ENCODE data around the gene FAM110A.

Gene FAM110A

GRCh38 chr20:813390-813789 is 20.1 kb upstream of the FAM110A start:
- no peak overlapping the region for H3K4me2 ChIP-seq (ENCODE audit: low read depth, low read length, poor library complexity, severe bottlenecking)
- no peaks in the 10 kb centered on the region for H3K9me3 ChIP-seq (ENCODE audit: insufficient read depth, low read depth, low read length)
- no peaks in the 10 kb centered on the region for H3K9me2 ChIP-seq (replicated peaks; ENCODE audit: low read depth, low read length)
- no peaks in the 10 kb centered on the region for H3K79me2 ChIP-seq (ENCODE audit: insufficient read depth, low read length)
- no peaks in the 10 kb centered on the region for H3K36me3 ChIP-seq (ENCODE audit: insufficient read depth, low read length)
- no peak overlapping the region for H3K9ac ChIP-seq (ENCODE audit: low read depth, low read length, poor library complexity, severe bottlenecking)
- no peaks in the 10 kb centered on the region for H3F3A ChIP-seq (ENCODE audit: low read depth)
- H3K4me3 ChIP-seq (ENCODE audit: low read length, poor library complexity, severe bottlenecking), result no peak overlapping the region
- no peak for TF ChIP-seq CTCF (conservative IDR thresholded peaks at IDR 0.05; ENCODE audit: low read length)
- TF ChIP-seq EZH2phosphoT487 (IDR thresholded peaks at IDR 0.05; ENCODE audit: borderline replicate concordance), result no peak
- no peaks in the 10 kb centered on the region for H4K20me1 ChIP-seq (ENCODE audit: insufficient read depth, low read length, poor library complexity, severe bottlenecking)
- no peaks in the 10 kb centered on the region for H3K27me3 ChIP-seq (ENCODE audit: insufficient read depth, low read length, poor library complexity, severe bottlenecking)
- no peak overlapping the region for H2AFZ ChIP-seq (ENCODE audit: low read length)
- H3K4me1 ChIP-seq (ENCODE audit: insufficient read depth, low read length, poor library complexity, severe bottlenecking), result no peaks in the 10 kb centered on the region

GRCh38 chr20:815226-815625 is 18.3 kb upstream of the FAM110A start:
- Histone ChIP-seq H2AFZ (ENCODE audit: low read length) (no peak overlapping the region), H3K4me1 (ENCODE audit: insufficient read depth, low read length, poor library complexity, severe bottlenecking) (no peaks in the 10 kb centered on the region), H3K4me3 (ENCODE audit: low read length, poor library complexity, severe bottlenecking) (no peak overlapping the region), H3F3A (ENCODE audit: low read depth) (no peaks in the 10 kb centered on the region), H3K9ac (ENCODE audit: low read depth, low read length, poor library complexity, severe bottlenecking) (no peak overlapping the region), H3K9me3 (ENCODE audit: insufficient read depth, low read depth, low read length) (no peaks in the 10 kb centered on the region), H4K20me1 (ENCODE audit: insufficient read depth, low read length, poor library complexity, severe bottlenecking) (no peaks in the 10 kb centered on the region), H3K4me2 (ENCODE audit: low read depth, low read length, poor library complexity, severe bottlenecking) (no peak overlapping the region), H3K79me2 (ENCODE audit: insufficient read depth, low read length) (no peaks in the 10 kb centered on the region), H3K9me2 (replicated peaks; ENCODE audit: low read depth, low read length) (no peaks in the 10 kb centered on the region), H3K27me3 (ENCODE audit: insufficient read depth, low read length, poor library complexity, severe bottlenecking) (no peaks in the 10 kb centered on the region), H3K36me3 (ENCODE audit: insufficient read depth, low read length) (no peaks in the 10 kb centered on the region)
- TF ChIP-seq EZH2phosphoT487 (IDR thresholded peaks at IDR 0.05; ENCODE audit: borderline replicate concordance) (no peak), CTCF (conservative IDR thresholded peaks at IDR 0.05; ENCODE audit: low read length) (no peak)

- H3K9ac ChIP-seq (ENCODE audit: low read depth, low read length, poor library complexity, severe bottlenecking), result no peak overlapping the region
- H3K9me2 ChIP-seq (replicated peaks; ENCODE audit: low read depth, low read length), result no peaks in the 10 kb centered on the region
- no peak overlapping the region for H3K4me2 ChIP-seq (ENCODE audit: low read depth, low read length, poor library complexity, severe bottlenecking)
- H3K9me3 ChIP-seq (ENCODE audit: insufficient read depth, low read depth, low read length), result no peaks in the 10 kb centered on the region
- no peaks in the 10 kb centered on the region for H3K4me1 ChIP-seq (ENCODE audit: insufficient read depth, low read length, poor library complexity, severe bottlenecking)
- H3K79me2 ChIP-seq (ENCODE audit: insufficient read depth, low read length), result no peaks in the 10 kb centered on the region
- H4K20me1 ChIP-seq (ENCODE audit: insufficient read depth, low read length, poor library complexity, severe bottlenecking), result no peaks in the 10 kb centered on the region
- H3K27me3 ChIP-seq (ENCODE audit: insufficient read depth, low read length, poor library complexity, severe bottlenecking), result no peaks in the 10 kb centered on the region
- no peaks in the 10 kb centered on the region for H3K36me3 ChIP-seq (ENCODE audit: insufficient read depth, low read length)
- no peak overlapping the region for H2AFZ ChIP-seq (ENCODE audit: low read length)
- no peak overlapping the region for H3K4me3 ChIP-seq (ENCODE audit: low read length, poor library complexity, severe bottlenecking)
- no peaks in the 10 kb centered on the region for H3F3A ChIP-seq (ENCODE audit: low read depth)
- TF ChIP-seq CTCF (conservative IDR thresholded peaks at IDR 0.05; ENCODE audit: low read length) (peak; percentile 99), EZH2phosphoT487 (IDR thresholded peaks at IDR 0.05; ENCODE audit: borderline replicate concordance) (no peak)
Measured at GRCh38 chr20:815914-816606, 17.5 kb upstream of the FAM110A start.
